Heart left ventricle (tissue), 13 donors: ENCODE data around the gene HPSE.

Experiments used
- CTCF ChIP-seq, 12 donors: fragments of 200-600 bp; sonication (generic) in 4 of 12; IDR thresholded peaks; one replicate each; pipeline versions ENCODE4 v1.5.0 to v1.8.0; 2018 to 2022; ENCODE audit warnings: antibody characterized with exemption in 12 of 12, mild to moderate bottlenecking in 5 of 12
- POLR2A ChIP-seq, 2 donors: fragments of 450-650 bp; IDR thresholded peaks; one replicate each; pipeline ENCODE4 v1.6.1; 2017; ENCODE audit warnings: antibody characterized with exemption in 2 of 2, mild to moderate bottlenecking in 2 of 2, moderate library complexity in 2 of 2
- donor health status: ischemic (EF 13 %, LVEDD 7.1; RV severe dilation, severe dysfunction).
- donor health status: DM: no; HTN: yes; CAD: no.
- donor health status: DM: no; HTN: no; CAD: no.
- donor health status: ischemic (EF 25% LVEDD 6.9; RV normal size, moderate dysfunction).
- donor health status: ischemic (EF 25% LVEDD 5.7; RV mildly dilated, moderate dysfunction).
- donor health status: ischemic (EF 35%, LVEDD 5.7; RV mildly dilated, moderate dysfunction).
- donor health status: nonischemic (EF 11% LVEDD 7.7; RV severe dilation, severe dysfunction).
- donor health status: DM: yes; HTN: yes; CAD: no.
- donor health status: PGD.
- donor health status: ischemic (EF 29% LVEDD 5.4; RV normal size, mild dysfunction).
- donor health status: nonischemic (EF 23%, LVEDD 6.1; RV moderate dilation, normal function).

- TF ChIP-seq POLR2A (IDR thresholded peaks at IDR 0.05) (no peak), CTCF (IDR thresholded peaks at IDR 0.05) (no peak)
Measured at GRCh38 chr4:83382850-83383249, 48.2 kb upstream of the HPSE start.
